NCI-H2227 (cell line): Measurements from ENCODE around the gene PDE7B.
"Not testable (repeated sequence)": the region's sequence is repeated elsewhere in the genome, so short reads cannot be mapped to it uniquely, and the experiment has no call there.

Source experiments
- DNase-seq: peaks from one replicate; lab custom pipeline; 2025; ENCODE audit not compliant: unreplicated experiment; lab: John Stamatoyannopoulos, UW

The PDE7B gene

GRCh38 chr6:135842618-135843392, 8.7 kb upstream of the PDE7B start:
- DNase-seq: no peak

GRCh38 chr6:135850882-135851281, 619 bp upstream of the PDE7B start:
- no peak for DNase-seq

DNA sequence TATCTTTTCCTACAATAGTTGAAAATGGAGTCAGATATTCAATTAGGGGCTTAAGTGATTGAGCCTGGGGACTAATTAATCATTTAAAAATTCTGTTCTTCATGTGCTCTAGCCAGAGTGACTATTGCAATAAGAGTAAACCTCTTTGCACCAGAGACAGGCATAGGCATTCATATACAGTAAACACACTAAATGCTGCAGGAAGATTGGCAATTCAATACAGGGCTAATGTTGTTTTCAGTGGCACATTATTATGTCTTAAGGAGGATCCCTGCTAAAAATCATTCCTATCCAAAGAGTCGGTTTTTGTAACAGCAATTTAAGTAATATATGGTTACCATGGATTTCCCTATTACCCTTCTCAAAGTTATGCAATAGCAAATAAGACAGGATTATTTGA, 1.2 kb downstream of the PDE7B start:
- no peak for DNase-seq

DNA sequence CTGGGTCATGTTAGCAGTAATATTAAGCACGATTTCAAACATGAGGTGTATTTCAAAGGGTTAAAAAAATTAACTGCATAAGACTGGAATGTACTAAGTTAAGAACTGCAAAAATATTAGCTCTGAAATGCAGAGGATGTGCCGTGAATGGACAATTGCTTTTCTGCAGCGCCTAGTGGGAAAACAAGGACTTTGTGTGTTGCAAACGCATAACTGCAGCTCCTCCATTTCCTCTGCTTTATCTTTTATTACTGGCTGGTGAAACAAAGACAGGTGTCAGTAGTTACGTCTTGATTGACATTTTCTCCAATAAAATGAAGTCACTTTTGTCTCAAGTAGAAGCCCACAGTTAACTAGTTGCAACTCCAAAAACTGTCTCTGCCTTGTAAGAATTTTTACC, 1.7 kb downstream of the PDE7B start:
- peak; percentile 1 for DNase-seq

GRCh38 chr6:135853986-135854385, 2.5 kb downstream of the PDE7B start:
- DNase-seq: no peak

DNA sequence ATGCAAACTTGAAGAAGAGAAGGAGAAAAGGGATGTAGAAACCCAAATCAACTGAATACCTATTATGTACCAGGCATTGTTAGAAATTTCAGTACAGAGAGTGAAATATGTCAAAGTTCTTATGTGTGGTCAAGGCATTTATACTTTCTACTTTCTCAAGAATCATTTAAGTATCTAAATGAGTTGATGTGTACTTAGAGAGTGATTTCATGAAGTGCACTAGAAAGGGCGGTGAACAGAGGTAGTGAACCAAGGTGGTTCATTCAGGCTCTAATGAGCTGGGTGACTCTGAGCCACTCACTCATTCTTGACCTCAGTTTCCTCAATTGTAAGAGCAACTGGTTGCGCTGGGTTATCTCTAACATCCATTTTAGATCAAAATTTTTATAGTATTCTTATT, 3.3 kb downstream of the PDE7B start:
- DNase-seq: no peak

GRCh38 chr6:135858931-135859330, 7.4 kb downstream of the PDE7B start:
- no peak for DNase-seq

DNA sequence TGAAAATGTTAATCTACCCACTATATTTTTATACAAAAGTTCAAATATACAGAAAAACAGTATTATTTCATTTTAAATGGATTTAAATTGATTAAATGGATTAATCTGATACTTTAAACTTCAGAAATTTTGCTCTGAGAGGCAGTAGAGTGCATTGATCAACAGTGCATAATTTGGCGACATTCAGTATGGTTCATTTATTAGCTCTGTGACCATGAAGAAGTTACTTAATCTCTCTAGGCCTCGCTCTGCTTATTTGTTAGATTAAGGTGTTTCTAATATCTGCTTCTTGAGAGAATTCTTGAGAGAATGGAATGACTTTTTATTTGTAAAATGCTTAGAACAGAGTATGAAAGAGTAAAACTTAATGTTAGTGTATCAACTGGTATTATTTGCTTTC, 8.9 kb downstream of the PDE7B start:
- DNase-seq: no peak

DNA sequence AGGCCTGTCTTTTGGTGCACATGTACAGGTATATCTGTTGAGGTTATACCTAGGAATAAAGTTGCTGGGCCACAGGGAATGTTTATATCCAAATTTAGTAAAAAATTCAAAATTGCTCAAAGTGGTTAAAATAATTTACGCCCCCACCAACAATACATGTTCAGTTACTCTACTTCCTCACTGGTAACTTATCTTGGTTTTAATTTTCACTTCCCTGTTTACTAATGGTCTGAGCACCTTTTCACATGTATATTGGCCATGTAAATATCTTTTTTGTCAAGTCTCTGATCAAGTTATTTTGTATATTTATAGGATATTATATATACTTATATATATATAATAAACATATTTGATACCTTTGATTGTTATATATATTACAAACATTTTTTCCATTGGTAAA, 9.7 kb downstream of the PDE7B start:
- no peak for DNase-seq

- DNase-seq: not testable (repeated sequence)
Measured at GRCh38 chr6:135864929-135865328, 13.4 kb downstream of the PDE7B start.

DNA sequence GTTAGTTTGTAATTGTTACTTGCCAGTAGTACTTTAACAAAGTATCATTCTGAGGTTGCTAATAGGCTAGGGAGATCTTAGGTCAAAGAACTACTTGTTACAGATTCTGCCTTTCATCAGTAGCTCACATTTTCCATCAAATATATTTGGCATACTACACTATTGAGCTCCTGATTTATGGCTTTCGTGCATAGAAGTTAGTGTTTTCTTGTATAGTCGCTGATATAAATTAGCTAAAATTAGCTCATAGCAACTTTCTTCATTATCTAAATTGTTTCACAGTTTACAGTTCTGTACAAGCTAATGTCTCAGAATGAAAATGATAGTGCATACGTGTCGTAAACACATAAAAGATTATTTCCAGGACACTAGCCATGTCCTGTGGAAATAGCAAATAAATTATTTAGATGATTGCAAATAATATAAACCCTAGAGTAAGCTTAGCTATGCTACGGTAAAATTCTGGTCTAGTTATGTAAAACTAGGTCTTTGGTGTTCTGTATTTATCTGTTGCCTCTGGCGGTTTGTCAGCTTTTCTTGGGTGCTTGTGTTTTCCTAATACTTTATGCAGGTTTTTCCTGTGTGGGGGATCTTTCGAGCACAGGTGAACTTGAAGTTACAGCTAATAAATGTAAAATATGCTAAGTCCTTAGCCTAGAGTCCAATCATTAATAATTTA, 15.1 kb downstream of the PDE7B start:
- no peak for DNase-seq

DNA sequence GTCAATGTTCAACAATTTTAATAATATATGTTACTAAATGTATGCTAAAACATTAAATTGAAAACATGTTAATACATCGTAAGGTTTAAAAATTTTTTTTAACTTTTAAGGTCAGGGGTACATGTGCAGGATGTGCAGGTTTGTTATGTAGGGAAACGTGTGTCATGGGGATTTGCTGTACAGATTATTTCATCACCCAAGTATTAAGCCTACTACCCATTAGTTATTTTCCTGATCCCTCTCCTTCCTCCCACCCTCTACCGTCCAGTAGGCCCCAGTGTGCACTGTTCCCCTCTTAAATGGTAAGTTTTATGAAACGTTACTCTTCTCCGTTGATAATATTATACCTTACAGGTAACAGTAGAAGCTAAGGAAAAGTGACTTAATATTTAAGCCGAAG, 15.8 kb downstream of the PDE7B start:
- no peak for DNase-seq

DNA sequence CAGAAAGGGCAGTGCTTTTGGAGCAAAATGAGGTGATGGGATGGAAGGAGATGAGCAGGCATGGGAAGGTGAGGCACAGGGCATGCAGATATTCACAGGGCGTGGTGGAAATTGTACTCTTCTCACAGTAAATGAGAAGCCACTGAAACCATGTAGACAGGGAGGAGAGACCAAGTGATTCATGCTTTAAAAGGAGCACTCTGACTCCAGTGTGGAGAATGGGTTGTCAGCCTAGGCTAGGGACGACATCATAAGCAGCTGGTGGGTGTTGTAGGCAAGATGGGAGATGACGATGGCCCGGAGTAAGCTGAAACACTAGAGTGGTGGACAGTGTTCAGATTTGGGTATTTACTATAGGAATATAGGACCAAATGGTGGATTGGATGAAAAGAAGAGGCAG, 18.4 kb downstream of the PDE7B start:
- DNase-seq: no peak

DNA sequence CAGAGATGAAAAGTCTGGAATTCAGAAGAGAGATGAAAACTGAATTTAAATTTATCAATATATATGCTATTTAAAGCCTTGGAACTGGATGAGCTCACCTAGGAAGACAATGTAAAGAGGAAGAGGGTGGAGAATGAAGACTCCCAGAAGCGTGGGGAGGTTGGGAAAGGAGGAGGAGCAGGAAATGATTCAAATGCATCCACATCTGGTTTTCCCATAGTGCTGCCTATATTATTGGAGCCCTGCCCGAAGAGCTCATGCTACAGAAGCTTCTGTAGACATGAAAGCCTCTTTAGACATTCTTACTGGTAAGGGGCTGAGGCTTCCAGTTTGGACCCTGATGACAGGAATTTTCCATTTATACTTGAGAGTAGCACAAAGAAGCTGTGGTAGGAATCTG, 19.2 kb downstream of the PDE7B start:
- no peak for DNase-seq

- no peak for DNase-seq
Measured at GRCh38 chr6:135871296-135871695, 19.8 kb downstream of the PDE7B start.

- no peak for DNase-seq
Measured at GRCh38 chr6:135871878-135872277, 20.4 kb downstream of the PDE7B start.

DNA sequence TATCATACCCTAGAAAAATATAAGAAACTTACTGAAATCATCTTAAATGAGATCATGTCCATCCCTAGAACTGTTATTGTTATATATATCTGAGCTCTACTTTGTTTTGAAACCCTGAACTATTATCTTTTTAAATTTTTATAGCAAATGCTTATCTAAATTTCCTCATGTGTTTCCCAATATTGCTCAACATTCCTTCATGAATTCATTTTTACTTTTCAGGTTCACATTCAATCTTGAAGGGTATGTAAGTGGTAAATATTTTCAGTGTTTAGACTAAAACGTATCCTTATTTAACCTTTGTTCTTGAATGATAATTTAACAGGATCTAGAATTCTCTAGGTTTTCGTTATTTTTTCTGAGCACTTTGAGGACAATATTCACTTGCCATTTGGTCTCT, 23.9 kb downstream of the PDE7B start:
- no peak for DNase-seq

- no peak for DNase-seq
Measured at GRCh38 chr6:135876058-135876457, 24.6 kb downstream of the PDE7B start.

GRCh38 chr6:135877666-135878065, 26.2 kb downstream of the PDE7B start:
- DNase-seq: no peak

DNA sequence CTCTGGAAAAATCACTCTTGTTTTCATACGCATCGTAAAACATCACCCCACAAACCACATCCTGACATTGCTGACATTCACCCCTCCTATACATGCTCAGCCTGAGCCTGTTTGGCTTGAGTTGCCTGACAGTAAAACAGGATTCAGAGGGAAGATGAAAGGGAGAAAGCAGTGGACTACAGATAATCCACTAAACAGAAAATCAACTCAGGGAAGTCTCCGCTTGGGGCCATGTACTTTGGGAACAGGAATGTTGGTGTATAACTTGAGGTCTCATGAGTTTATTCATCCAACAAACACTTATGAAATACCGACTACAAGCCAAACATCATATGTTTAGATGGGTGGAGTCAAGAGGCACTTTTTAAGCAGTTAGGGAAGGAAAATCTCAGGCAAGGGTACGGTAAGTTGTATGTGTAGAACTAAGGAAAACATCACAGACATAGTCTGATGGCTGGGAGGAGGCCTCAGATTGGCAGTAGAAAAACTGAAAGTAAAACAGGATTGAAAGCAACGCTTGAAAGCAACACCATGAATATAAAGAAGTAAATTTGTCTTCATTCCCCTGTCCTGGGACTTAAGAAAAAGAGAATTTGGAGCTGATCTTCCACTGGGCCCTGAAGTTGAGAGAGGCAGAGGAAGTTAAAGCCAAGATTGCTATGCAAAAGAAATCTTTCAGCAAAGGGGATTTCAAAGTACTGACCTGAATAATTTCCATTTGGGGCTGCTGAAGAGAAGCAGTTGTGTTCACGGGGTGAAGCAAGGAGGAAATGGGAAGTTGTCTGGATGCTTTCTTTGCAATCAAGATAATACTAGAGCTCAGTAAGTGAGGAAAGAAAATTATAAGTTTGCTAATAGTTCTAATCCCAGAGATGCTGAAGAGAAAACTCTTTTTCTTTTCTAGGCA, 28.8 kb downstream of the PDE7B start:
- no peak for DNase-seq

DNA sequence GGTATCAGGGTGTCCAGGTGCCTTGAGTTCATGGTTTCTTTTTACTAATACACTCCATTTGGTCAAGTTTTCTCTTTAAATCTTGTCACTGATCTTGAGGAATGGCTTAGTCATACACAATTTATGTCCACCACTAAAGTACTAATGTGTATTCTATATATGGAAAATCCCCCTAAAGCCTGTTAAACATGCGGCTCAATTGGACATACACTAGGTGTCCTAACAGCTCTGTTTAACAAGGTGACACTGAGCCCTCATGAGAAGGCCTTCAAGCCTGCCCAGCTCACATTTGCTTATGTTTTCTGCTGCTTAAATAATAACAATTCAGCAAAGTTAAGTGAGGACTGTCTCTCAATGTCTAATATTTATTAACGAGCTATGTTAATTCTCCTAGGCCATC, 31.5 kb downstream of the PDE7B start:
- DNase-seq: no peak

DNA sequence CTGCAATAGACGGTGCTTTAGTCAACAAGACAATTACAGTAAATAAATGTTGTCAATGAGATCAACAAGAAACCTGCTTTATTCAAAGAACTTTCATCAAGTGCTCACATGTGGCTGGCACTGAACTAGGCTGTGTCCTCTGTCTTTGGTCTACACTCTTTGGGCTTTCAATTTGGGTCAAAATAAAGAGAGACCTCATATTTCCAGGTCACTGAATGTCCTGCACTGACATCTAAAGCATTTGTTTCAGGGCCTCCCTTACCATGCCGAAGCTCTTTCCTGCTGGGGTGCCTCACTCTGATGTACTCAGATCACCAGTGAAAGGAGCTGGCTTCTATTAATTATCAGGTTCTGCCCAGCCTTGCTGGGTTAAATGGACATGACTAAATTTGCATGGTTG, 32.0 kb downstream of the PDE7B start:
- DNase-seq: no peak
